ENCODE data around the gene CYP3A4.
"Not testable (repeated sequence)": the region's sequence is repeated elsewhere in the genome, so short reads cannot be mapped to it uniquely, and the experiment has no call there.

The CYP3A4 gene

DNA sequence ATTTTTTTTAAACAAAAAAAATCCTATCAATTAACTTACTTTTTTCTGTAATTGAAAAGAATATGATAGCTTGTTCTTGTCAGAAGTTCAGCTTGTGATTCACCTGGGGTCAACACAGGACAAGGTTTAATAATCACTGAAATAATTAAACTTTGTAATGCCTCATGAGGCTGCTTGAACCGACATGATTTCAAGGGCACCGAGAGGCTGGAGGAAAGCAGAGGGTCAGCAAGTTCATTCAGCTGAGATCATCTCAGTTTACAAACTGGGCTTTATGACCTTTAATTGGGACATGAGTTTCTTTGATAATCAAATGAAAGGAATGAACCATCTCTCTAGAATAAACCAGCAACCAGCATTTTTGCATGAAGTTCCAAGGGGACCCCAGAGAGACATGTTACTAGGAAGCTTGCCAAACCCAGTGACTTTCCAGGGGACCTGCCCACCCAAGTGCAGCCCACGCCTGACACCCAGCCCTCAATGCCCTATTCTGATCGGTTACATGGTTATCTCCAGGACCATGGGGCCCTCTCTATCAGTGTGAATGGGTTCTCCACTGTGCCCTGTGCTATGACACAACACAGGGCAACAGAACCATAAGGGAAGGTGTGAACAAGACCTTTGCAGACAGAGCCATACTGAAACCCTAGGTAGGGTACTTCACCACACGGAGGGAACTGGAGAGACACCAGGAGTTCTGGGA lies 7.8 kb upstream of the CYP3A4 start:
- no peak for DNase-seq

DNA sequence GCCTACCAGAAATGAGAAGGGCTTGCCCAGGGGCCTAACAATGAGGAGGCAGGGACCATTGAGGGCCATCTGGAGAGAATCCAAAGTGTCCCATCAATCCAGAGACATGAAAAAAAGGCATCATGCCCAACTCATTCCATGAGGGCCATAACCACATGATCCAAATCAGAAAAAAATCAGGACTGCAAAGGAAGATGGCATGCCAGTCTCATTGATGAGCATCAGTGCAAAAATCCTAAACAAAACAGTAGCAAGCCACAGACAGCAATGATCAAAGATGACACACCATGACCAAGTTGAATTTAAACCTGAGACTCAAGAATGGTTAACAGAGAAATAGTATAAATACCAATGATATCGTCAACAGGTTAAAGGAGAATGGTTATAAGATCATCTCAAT lies 7.0 kb upstream of the CYP3A4 start:
- no peak for DNase-seq

DNA sequence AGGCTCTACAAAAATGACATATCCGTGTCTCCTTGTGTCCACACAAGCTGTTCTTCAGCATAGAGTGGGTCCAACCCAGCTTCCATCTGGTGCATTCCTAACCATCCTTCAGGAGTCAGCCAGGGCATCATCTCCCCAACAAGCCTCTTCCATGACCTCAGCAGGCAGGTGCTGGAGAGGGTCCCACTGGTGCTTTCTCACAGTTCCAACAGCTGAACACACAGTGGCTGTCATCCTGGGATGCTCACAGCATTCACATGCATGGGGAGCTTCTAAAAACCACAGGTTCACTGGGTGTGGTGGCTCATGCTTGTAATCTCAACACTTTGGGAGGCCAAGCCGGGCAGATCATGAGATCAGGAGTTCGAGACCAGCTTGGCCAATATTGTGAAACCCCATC lies 6.4 kb upstream of the CYP3A4 start:
- no peak for DNase-seq

DNA sequence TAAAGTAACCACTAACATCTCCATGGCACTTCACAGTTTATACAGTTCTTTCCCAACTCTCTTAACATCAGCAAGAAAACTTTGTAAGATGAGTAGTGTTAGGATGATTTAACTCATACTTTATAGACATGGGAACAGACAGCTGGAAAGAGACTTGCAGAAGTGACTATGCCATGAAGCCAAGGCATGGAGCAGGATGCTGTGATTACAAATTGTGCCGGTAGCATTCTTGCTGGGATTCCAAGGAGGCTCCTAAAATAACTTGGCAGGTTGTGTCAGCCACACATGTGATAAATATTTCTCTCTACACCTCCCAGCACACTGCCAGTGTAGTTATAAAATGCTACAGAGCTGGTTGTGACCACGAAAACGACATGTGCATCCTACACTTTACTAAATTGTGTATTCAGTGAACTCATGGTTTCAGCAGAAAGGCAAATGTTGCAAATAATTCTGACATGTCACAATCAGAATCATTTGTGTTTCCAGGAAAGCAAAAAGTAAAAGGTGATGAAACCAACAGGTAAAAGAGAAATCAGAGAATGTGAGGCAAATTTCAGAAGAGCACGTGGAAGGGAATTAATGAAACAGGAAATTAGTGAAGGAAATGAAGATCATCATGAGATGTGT lies 5.6 kb upstream of the CYP3A4 start:
- no peak for DNase-seq

DNA sequence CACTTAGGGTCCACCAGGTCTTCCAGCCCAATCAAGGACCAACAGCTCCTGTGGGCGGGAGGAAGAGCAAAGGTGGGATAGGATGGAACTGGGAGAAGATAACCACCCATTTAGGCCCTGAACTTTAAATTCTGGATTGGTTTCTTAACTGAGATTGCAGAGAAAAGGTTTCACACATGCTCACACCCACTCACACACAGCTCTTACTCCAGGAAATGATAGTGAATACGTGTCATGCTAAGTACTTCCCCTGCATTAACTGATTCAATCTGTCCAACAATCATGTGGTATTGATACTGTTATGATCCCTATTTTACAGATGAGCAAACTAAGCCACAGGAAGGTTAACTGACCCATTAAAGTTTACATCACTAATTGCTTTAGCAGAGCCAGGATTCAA lies 4.6 kb upstream of the CYP3A4 start:
- DNase-seq: no peak

DNA sequence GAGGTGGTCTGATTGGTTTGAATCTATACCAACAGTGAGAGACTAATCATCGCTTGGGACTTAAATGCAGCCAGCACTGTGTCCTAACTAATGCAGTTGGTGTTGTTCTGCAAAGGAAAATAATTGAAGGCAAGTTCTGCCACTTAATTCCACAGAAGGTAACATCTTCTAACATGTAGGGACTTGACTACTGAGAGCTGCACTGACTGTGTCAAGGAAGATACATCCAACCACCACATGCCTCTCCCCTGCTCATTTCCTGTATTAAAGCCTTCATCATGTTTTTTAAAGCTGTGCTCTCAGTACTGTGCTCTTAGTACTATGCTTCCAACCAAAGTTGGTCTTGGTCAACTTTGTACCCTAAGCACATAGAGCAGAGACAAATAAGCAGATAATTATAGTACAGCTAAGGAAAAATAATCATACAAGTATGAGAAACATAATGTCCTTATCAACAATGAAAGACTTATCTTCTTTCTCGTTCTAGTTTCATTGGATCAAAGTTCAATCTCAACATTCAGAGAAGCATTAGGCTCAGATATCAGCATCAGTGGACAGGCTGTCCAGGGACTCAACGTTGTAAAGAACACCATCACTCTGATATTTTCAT lies 2.8 kb upstream of the CYP3A4 start:
- DNase-seq: no peak

DNA sequence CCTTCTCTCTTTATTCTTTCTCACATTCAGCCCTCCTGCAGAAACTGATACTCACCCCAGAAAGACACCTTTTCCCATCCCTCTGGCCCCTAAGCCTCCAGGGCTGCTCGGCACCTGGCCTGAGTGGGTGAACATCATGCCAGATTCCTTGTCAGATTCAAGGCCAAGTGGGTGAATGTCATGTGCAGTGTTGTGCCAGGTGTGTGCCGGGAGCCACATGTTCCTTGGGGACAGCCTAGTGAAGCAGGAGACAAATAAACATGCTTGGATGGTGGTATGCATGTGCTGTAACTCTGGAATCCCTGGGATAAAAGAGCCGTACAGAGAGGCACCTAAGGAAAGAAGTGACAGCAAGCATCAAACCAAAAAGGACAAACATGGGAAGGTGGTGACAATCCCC lies 1.7 kb upstream of the CYP3A4 start:
- not testable (repeated sequence) for DNase-seq

DNA sequence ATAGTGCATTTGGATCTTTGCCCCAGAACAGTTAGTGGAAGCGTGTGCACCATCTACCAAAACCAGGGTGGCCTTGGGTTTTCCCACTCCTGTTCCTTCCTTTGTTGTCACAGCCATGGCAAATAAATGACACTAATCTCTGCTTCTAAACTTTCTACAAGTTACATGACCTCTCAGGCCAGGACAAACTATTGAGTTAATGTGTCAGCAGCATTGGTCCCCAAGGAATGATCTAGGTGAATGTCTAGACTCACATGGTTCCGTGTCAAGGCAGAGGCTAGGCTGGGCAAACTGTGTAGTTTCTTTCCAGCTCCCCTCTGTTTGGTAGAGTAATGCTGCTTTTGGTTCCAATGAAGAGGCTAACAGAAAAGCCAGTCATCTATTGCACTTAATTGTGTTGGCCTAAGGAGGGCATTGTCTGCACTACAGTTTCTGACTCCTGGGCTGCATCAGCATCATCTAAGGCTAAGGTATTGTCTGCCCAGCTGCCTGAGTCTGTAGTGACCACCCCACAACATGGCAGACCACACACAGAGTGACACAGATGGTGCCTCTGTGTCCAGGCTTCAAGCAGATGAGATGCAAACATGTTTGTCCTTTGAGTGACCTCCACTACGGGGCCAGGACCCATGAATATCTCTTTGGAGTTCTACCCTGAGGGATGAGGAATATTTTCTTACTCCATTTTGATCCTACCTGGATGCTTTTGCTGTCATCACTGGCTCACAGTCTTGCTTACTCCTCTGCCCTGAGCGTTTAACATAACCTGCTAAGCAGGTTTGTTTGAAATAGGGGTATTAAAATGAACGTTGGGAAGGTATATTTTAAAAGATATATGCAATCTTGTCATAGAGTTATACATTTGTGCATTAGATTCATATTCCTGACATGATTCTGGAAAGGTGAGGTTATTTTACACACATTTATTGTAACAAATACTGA lies 1.7 kb downstream of the CYP3A4 start:
- no peak for DNase-seq

DNA sequence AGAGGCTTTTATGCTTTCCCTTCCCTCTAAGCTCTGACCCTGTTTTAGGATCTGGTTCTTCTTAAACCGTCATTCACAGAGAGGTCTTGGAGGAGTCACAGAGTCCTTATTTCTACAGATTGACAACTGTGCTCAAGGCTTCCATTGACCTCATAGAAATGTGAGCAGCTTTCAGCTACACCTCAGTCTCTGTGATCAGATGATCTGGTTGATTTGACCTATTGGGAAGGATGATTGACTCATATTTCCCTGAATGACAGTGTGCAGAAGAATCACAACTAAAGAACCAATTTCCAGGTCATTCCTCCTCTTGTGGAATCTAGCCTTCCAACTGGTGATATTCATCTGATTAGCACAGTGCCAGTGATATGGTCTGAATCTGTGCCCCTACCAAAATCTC lies 3.4 kb downstream of the CYP3A4 start:
- DNase-seq: no peak

DNA sequence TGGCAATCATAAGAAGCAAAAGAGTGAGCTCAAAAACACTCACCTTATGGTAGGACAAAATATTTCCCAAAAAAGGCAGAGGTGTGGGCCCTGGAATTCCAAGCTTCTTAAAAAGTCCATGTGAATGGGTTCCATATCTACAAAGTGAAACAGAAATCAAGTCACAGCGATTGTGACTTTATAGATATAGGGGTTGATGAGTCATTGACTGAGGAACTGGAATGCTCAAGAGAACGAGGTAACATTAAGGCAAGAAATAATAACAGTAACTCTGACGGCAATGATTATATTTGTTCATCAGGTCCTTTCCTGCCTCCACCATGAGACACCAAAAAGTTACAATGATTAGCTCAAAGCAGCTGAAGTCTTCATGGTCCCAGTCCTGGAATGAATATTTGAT lies 4.0 kb downstream of the CYP3A4 start:
- DNase-seq: no peak

DNA sequence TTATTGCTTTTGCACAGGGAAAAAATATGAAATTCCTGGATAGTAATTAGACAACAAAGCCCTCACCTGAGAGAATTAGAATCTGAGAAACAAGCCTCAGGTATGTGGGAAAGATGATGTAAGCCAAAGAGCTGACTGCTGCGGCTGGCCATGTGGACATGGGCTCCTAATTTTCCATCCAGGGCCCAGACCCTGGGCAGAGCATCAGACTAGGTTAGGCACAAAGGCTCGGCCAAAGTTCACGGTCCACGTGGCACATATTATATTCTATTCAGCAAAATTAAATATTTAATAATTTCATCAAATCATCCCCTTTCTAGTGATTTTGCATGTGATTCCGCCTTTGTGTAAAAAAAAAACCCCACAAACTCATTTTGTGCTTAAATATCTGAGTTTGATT lies 5.1 kb downstream of the CYP3A4 start:
- no peak for DNase-seq

DNA sequence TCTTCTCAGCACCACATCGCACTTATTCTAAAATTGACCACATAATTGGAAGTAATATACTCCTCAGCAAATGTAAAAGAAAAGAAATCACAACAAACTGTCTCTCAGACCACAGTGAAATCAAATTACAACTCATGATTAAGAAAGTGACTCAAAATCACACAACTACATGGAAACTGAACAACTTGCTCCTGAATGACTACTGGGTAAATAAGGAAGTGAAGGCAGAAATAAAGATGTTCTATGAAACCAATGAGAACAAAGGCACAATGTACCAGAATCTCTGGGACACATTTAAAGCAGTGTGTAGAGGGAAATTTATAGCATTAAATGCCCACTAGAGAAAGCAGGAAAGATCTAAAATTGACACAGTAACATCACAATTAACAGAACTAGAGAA lies 10.6 kb downstream of the CYP3A4 start:
- not testable (repeated sequence) for DNase-seq

DNA sequence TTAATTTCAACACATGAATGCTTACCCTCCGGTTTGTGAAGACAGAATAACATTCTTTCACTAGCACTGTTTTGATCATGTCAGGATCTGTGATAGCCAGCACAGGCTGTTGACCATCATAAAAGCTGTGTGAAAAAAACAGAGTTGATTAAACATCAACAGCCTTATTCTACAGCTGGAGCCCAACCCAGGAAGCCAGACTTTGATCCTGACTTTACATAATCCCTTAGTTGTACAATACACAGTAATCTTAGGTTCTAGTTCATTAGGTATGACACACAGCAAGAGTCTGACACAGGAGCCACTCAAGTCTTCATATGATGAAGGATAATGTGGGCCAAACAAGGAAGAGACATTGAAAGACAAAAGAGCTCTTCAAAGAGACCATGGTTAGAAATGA lies 11.4 kb downstream of the CYP3A4 start:
- DNase-seq: no peak

DNA sequence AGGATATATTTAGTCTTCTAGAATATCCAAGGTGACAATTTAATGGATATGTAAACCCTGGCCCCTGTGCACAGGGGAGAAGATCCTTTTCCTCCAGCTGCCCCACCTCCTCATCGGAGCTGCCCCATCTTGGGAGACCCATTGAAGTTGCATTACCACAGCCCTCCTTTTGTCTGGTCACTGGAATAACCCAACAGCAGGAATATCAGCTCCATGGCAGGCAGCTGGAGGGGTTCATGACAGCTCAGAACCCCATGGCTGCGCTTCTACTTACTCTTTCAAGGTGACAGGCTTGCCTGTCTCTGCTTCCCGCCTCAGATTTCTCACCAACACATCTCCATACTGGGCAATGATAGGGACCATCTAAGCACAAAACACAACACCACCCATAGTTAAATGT lies 14.5 kb downstream of the CYP3A4 start:
- DNase-seq: not testable (repeated sequence)

DNA sequence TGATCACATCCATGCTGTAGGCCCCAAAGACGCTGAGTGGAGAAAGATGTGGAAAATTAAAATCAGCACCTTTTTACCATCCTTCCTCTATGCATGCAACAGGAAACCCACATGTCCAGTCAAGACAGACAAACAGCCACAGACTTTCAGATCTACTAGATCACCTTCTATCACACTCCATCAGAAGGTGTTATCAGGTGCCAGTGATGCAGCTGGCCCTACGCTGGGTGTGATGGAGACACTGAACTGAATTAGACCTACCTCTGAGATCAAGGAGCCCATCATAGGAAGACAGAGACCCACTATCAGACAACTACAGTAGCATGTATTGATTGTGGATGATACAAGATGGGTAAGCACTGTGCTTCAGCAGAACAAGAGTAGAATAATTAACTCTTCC lies 15.5 kb downstream of the CYP3A4 start:
- no peak for DNase-seq

DNA sequence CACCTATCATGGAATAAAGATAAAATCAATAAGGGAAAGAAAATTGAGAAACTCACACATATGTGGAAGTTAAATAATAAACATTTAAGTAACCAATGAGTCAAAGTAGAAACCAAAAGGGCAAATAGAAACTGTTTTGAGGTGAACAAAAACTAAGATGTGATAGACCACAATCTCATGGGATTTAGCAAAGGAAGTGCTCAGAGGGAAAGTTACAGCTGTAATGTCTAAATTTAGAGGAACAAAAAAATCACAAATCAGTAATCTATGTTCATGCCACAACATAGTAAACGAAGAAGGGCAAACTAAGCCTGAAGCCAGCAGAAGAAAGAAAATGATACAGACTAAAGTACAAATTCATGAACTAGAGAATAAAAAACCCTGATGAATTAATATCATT lies 16.3 kb downstream of the CYP3A4 start:
- DNase-seq: no peak

DNA sequence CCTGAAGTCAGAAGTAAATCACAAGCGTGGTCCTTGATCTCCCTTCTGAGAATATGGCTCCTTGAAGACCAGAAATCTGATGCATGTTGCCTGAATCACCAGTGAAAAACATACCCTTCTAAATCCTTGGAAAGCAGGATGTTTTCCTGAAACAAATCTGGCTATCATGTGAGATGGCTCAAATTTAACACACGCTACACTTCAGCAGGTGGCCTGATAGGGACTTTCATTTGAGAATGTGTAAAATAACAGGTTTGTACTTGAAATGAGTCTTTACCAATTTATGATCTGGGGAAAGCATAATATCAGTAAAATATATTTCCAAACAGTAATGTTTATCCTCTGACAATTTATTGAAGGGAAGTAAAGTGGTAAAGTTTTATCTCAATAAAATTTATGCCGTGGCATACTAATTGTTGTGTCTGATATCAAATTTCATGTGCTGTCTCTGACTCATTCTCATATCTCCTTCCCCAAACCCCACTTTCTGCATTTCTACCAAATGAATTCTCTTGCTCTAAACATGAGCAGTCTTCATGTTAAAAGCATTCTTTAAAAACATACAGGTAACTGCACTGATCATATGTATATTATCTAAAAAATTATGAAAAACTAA lies 17.4 kb downstream of the CYP3A4 start:
- DNase-seq: no peak

DNA sequence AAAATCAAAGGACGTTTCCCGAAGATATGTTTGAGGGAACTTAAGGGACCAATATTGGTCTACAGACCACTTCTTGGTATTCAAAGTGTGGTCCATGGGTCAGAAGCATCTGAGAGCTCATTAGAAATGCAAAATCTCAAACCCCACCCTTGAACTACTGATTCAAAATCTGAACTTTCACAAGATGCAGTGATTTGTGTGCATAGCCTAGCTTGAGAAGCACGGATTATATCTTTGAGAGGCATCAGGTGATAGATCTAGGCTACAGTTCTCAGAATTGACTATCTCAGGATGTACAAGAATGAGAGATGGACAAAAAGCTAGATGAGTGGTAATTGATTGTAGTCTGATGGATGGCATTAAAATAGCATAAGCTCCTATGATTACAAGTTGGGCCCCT lies 19.5 kb downstream of the CYP3A4 start:
- no peak for DNase-seq

DNA sequence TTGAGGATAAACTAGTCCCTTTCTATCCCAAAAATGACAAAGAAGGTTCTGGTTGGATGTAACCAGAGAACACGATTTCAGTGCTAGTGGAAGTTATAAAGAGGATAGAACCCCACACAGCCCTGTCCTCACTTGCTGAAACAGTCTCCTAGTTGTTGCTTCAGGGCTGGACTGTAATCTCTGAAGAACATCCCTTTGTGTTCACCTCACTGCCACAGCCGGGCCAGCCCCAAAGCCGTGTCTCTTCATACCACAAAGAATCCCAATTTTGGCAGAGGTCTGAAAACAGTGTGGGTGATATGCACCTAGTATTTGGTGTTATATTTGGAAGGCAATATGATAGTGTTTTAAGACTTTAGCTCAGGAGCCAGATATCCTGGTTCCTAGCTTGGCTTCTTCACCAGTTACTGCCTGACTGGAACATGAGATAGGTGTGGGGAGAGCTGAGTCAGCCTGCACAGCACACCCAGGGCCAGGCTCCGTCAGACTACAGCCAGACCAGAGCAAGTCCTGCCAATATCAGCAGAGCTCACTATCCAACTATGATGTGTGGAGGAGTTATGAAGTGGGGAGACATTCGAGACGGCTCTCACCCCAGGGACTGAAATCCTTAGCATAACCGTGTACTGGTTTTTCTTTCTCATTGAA lies 21.2 kb downstream of the CYP3A4 start:
- DNase-seq: no peak

DNA sequence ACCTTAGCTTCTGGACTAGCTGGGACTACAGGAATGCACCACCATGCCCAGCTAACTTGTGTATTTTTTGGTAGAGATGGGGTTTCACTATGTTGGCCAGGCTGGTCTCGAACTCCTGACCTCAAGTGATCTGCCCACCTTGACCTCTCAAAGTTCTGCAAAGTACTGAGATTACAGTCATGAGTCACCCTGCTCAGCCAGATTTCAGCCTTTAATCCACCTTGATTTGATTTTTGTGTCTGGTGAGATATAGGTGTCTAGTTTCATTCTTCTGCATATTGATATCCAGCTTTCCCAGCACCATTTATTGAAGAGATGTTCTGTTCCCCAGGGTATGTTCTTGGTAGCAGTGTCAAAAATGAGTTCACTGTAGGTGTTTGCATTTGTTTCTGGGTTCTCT lies 28.9 kb downstream of the CYP3A4 start:
- no peak for DNase-seq

DNA sequence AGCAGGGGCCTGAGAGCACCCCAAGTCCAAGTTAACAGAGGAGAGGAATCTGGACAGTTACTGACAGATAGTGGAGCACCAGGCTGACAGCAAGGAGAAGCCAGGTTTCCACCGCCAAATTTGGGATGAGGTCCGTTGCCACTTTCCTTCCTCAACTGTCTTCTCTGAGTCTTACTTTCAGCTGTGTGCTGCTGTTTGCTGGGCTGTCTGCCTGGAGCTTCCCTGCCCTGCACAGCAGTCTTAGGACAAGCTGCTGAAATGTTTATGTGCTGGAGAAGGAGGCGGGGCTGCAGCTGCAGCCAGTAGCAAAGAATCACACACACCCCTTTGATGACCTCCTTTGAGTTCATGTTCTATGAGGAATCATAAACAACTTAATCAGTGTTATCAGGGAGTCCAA lies 31.6 kb downstream of the CYP3A4 start:
- no peak for DNase-seq

DNA sequence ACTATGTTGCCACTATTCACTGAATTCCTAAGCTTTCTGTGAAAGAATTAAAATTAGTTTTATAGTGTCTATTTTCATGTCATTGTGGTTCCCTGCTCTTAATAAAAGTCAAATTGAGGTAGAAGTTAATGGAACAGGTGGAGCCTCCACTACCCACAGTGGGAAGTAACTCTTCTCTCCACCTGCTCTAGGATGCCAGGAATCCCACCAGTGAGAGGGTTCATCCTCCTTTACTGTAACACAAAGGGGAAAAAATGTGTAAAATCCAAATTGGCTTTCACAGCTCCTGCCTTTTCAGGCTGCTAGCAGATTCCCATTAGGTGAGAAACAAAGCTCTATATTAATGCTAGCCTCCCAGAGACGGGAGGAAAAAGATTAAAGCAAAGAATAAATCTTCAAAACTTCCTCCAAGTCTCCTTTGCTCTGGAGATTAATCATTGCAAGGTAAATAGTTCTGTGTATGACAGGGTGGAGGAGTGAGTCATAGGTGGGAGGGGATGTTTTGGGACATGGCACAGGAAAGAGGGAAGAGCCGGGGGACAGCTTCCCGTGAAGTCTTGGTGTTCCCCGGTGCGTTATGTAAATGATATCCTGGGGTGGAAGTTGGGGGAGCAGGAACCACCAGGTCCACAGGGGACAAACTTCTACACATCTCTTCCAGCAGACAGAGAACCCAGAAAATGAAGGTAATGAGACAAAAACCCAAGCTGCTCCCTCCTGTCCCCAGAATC lies 32.5 kb downstream of the CYP3A4 start:
- not testable (repeated sequence) for DNase-seq

Measured in stimulated activated naive CD4-positive, alpha-beta T cell treated with Interleukin-2 at 50 U/mL for 16 hours (primary cell).